ENCODE measurements around the gene RNF26. TPM values are rescaled to one million over a fixed set of nuclear protein-coding genes. Genes with fewer than 3 reads are reported as not detected.

Gene RNF26
- total and polyA plus RNA-seq, 4 donors, result 6.3 to 19.1 (median 11.1) TPM

- TF ChIP-seq HNF4A (conservative IDR thresholded peaks at IDR 0.05), result peak; percentile 62
Measured at GRCh38 chr11:119369132-119369925, 35.0 kb downstream of the RNF26 start (continued).

GRCh38 chr11:119370486-119371046 is 36.2 kb downstream of the RNF26 start:
- DNase-seq (ENCODE audit: low spot score), result no peak
- H3K27me3 ChIP-seq (ENCODE audit: control insufficient read depth in 4 of 4, insufficient read depth in 4 of 4, low read length in 3 of 4), result no peaks in the 10 kb centered on the region
- H3K9me3 ChIP-seq (ENCODE audit: control insufficient read depth in 4 of 4, low read length in 3 of 4), result no peaks in the 10 kb centered on the region
- 27% methylated on average over 8 of the region's 8 CpGs for WGBS
- TF ChIP-seq SP1 (IDR thresholded peaks at IDR 0.05) (peak; percentile 91), HNF4G (IDR thresholded peaks at IDR 0.05) (peak; percentile 65), NR2F2 (IDR thresholded peaks at IDR 0.05) (peak; percentile 95), CTCF (IDR thresholded peaks at IDR 0.05; ENCODE audit: low read depth, low read length, missing input control) (no peak), JUND (IDR thresholded peaks at IDR 0.05) (peak; percentile 58 to 78), GABPA (IDR thresholded peaks at IDR 0.05 in 1 of 2, conservative IDR thresholded peaks at IDR 0.05 in 1 of 2) (peak in 1 of 2 donors; percentile 80), TAF1 (conservative IDR thresholded peaks at IDR 0.05) (no peak), HNF4A (conservative IDR thresholded peaks at IDR 0.05) (peak; percentile 92 to 93), ATF3 (IDR thresholded peaks at IDR 0.05) (peak; percentile 24), EGR1 (IDR thresholded peaks at IDR 0.05; ENCODE audit: low read depth in 2 of 2) (no peak), RAD21 (IDR thresholded peaks at IDR 0.05) (peak; percentile 37 to 45), YY1 (IDR thresholded peaks at IDR 0.05) (peak; percentile 24), FOXA2 (IDR thresholded peaks at IDR 0.05) (peak; percentile 59), ZBTB33 (IDR thresholded peaks at IDR 0.05) (peak; percentile 55), RXRA (IDR thresholded peaks at IDR 0.05) (peak; percentile 98 to 99), REST (IDR thresholded peaks at IDR 0.05) (peak; percentile 77), MAX (IDR thresholded peaks at IDR 0.05) (peak; percentile 89), FOXA1 (IDR thresholded peaks at IDR 0.05) (peak; percentile 26)
- H3K4me3 ChIP-seq (ENCODE audit: low read depth in 1 of 3, low read length in 3 of 3), result no peak overlapping the region
- H3K36me3 ChIP-seq (ENCODE audit: control insufficient read depth in 4 of 4, insufficient read depth in 3 of 4, low read depth in 1 of 4, low read length in 3 of 4), result no peaks in the 10 kb centered on the region
- peak overlapping the region; percentile 96 to 97 for H3K27ac ChIP-seq (ENCODE audit: low read depth in 1 of 2, low read length in 2 of 2)
- peaks cover 17 to 80% (median 60%) of the 10 kb centered on the region in 4 donors for H3K4me1 ChIP-seq (ENCODE audit: control insufficient read depth in 4 of 4, insufficient read depth in 4 of 4, low read length in 3 of 4)
- H3K9ac ChIP-seq (ENCODE audit: low read depth in 1 of 2, low read length in 2 of 2), result peak overlapping the region; percentile 22 to 53

All from liver (tissue), 9 donors.